ENCODE data around the gene CD164L2. TPM values are rescaled to one million over a fixed set of nuclear protein-coding genes. Genes with fewer than 3 reads are reported as not detected.

The CD164L2 gene
- total RNA-seq, 1 donor from 2014 or later: 0.29 TPM

- peaks cover 8% of the 10 kb centered on the region for H3K27me3 ChIP-seq (ENCODE audit: control insufficient read depth, insufficient read depth, low read length)
- no peak for DNase-seq (ENCODE audit: low read depth)
- peak; percentile 43 for TF ChIP-seq CTCF (IDR thresholded peaks at IDR 0.05; ENCODE audit: insufficient read depth, low read length, poor library complexity, severe bottlenecking)
- H3K4me3 ChIP-seq (ENCODE audit: low read depth, low read length): no peak overlapping the region
- no peaks in the 10 kb centered on the region for H3K36me3 ChIP-seq (ENCODE audit: control insufficient read depth, insufficient read depth, low read length)
Observed at GRCh38 chr1:27403065-27403726, 20.1 kb upstream of the CD164L2 start.

- peaks cover 8% of the 10 kb centered on the region for H3K27me3 ChIP-seq (ENCODE audit: control insufficient read depth, insufficient read depth, low read length)
- H3K36me3 ChIP-seq (ENCODE audit: control insufficient read depth, insufficient read depth, low read length): no peaks in the 10 kb centered on the region
- no peak for DNase-seq (ENCODE audit: low read depth)
- peak; percentile 74 for TF ChIP-seq CTCF (IDR thresholded peaks at IDR 0.05; ENCODE audit: insufficient read depth, low read length, poor library complexity, severe bottlenecking)
- no peak overlapping the region for H3K4me3 ChIP-seq (ENCODE audit: low read depth, low read length)
Observed at GRCh38 chr1:27402349-27402754, 19.2 kb upstream of the CD164L2 start.

GRCh38 chr1:27400963-27401341 is 17.8 kb upstream of the CD164L2 start:
- no peak for DNase-seq (ENCODE audit: low read depth)
- H3K27me3 ChIP-seq (ENCODE audit: control insufficient read depth, insufficient read depth, low read length): peaks cover 8% of the 10 kb centered on the region
- H3K4me3 ChIP-seq (ENCODE audit: low read depth, low read length): no peak overlapping the region
- TF ChIP-seq CTCF (IDR thresholded peaks at IDR 0.05; ENCODE audit: insufficient read depth, low read length, poor library complexity, severe bottlenecking): no peak
- H3K36me3 ChIP-seq (ENCODE audit: control insufficient read depth, insufficient read depth, low read length): no peaks in the 10 kb centered on the region

- Histone ChIP-seq H3K4me3 (ENCODE audit: low read depth, low read length) (no peak overlapping the region), H3K36me3 (ENCODE audit: control insufficient read depth, insufficient read depth, low read length) (no peaks in the 10 kb centered on the region), H3K27me3 (ENCODE audit: control insufficient read depth, insufficient read depth, low read length) (peaks cover 8% of the 10 kb centered on the region)
- no peak for TF ChIP-seq CTCF (IDR thresholded peaks at IDR 0.05; ENCODE audit: insufficient read depth, low read length, poor library complexity, severe bottlenecking)
- DNase-seq (ENCODE audit: low read depth): no peak
Observed at GRCh38 chr1:27400082-27400962, 17.2 kb upstream of the CD164L2 start.

GRCh38 chr1:27399251-27400025 is 16.3 kb upstream of the CD164L2 start:
- H3K27me3 ChIP-seq (ENCODE audit: control insufficient read depth, insufficient read depth, low read length): peaks cover 8% of the 10 kb centered on the region
- no peak overlapping the region for H3K4me3 ChIP-seq (ENCODE audit: low read depth, low read length)
- no peak for TF ChIP-seq CTCF (IDR thresholded peaks at IDR 0.05; ENCODE audit: insufficient read depth, low read length, poor library complexity, severe bottlenecking)
- H3K36me3 ChIP-seq (ENCODE audit: control insufficient read depth, insufficient read depth, low read length): no peaks in the 10 kb centered on the region
- DNase-seq (ENCODE audit: low read depth): no peak

All from kidney epithelial cell (primary cell).